NB4 (cell line): ENCODE measurements around the gene EED.

Experiments used
- MYC ChIP-seq: IDR thresholded peaks from 2 replicates; pipeline ENCODE4 v1.6.1; 2011; ENCODE audit warnings: low read depth, low read length
- POLR2A ChIP-seq: IDR thresholded peaks from 2 replicates; pipeline ENCODE4 v1.6.1; 2011; ENCODE audit warnings: mild to moderate bottlenecking; ENCODE audit not compliant: insufficient read length; ENCODE audit errors: extremely low read depth
- TF ChIP-seq, protein P1 (sequence below): IDR thresholded peaks from one replicate; pipeline ENCODE4 v1.5.1; 2012; ENCODE audit warnings: low read depth, low read length
- TF ChIP-seq, protein P2 (sequence below): IDR thresholded peaks from 2 replicates; pipeline ENCODE4 v1.6.1; 2011; ENCODE audit warnings: low read depth, low read length

DNA sequence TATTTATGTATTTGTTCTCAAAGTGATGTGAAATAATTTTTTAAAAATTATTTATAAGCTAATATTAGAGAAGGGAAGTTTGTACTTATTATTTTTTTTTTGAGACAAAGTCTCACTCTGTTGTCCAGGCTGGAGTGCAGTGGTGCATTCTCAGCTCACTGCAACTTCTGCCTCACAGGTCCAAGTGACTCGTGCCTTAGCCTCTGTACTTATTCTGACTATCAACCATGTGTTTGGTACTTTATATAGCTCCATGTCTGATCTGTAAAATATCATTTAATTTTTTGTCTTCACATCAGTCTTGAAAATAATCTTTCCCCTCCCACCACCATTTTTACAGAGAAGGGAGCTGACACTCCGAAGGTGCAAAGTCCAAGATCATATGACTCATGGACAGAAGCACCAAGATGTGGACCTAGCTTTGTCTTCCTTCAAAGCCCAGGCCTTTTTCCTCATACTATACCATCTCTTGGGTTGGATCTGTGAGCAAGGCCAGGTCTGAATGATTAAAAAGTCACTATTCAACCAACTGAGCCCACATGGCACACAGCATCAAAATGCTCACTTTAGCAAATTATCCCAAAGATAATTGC lies 32.4 kb upstream of the EED start:
- TF ChIP-seq POLR2A (no peak), MYC (no peak)
- TF ChIP-seq, protein P1, sequence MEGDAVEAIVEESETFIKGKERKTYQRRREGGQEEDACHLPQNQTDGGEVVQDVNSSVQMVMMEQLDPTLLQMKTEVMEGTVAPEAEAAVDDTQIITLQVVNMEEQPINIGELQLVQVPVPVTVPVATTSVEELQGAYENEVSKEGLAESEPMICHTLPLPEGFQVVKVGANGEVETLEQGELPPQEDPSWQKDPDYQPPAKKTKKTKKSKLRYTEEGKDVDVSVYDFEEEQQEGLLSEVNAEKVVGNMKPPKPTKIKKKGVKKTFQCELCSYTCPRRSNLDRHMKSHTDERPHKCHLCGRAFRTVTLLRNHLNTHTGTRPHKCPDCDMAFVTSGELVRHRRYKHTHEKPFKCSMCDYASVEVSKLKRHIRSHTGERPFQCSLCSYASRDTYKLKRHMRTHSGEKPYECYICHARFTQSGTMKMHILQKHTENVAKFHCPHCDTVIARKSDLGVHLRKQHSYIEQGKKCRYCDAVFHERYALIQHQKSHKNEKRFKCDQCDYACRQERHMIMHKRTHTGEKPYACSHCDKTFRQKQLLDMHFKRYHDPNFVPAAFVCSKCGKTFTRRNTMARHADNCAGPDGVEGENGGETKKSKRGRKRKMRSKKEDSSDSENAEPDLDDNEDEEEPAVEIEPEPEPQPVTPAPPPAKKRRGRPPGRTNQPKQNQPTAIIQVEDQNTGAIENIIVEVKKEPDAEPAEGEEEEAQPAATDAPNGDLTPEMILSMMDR = no peak
- TF ChIP-seq, protein P2, sequence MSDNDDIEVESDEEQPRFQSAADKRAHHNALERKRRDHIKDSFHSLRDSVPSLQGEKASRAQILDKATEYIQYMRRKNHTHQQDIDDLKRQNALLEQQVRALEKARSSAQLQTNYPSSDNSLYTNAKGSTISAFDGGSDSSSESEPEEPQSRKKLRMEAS = no peak
